Fibroblast of peridontal ligament (primary cell): ENCODE data around the gene MBD4.
A peak's percentile ranks its signal among the peaks of the same experiment; 100 is the strongest.
"Not testable (repeated sequence)": the region's sequence is repeated elsewhere in the genome, so short reads cannot be mapped to it uniquely, and the experiment has no call there.

ENCODE experiments used
- DNase-seq: peaks from one replicate; pipeline ENCODE4 v3.0.0-alpha.2; 2010; ENCODE audit errors: extremely low read depth

MBD4 gene

DNA sequence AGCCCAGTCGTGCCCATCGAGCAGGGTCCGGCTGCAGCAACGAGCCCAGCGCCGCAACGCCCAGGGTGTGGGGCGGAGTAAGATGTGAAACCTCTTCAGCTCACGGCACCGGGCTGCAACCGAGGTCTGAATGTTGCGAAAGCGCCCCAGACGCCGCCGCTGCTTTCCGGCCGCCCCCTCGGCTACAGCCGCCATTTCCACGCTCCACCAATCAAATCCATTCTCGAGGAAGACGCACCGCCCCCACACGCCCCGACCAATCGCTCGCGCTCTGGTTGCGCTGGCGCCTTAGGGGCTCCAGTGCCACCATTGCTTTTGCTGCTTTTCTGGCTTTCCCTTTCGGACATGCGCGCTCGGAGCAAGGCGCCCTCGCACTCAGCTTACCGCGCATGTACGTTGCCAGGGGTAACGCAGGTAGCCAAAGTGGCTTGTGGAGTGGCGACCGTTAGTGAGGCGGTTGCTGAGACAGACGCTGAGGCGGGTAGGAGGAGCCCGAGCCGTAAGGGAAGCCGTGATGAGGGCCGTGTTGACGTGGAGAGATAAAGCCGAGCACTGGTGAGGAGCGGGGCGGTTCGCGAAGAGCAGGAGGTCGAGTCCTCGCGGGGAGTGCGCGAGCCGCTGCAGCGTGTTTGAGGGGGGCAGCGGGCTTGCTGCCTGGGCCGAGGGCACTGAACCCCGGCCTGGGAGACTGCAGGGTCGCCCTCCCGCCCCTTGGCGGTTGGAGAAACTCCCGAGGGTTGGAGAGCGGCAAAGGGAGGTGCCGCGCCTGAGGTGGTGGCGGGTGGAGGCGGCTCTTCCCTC lies at the start of gene MBD4, which contains the start of gene IFT122:
TSS of gene MBD4 (minus strand) at position 132 of the 801 bp plus-strand sequence. CDS start at position 17, 115 bp downstream.
TSS of gene IFT122 (plus strand) at position 408 of the 801 bp plus-strand sequence. CDS start at position 515, 107 bp downstream.
- DNase-seq: peak; percentile 99

DNA sequence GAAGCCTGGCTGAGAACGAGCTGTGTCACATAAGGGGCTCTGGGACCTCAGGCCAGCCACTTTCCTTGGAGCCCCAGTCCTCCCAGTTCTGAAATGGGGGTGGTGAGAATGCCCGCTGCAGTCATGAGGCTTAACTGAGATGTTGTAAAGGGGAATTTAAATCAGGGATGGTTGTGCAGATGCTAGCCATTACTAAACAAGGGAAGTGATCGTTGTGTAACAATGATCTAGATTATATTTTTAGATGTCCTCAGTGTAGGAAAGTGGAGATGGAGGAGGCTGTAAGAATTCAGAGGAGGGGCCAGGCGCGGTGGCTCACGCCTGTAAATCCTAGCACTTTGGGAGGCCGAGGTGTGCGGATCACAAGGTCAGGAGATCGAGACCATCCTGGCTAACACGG lies 49.5 kb upstream of the MBD4 start:
- DNase-seq: not testable (repeated sequence)

DNA sequence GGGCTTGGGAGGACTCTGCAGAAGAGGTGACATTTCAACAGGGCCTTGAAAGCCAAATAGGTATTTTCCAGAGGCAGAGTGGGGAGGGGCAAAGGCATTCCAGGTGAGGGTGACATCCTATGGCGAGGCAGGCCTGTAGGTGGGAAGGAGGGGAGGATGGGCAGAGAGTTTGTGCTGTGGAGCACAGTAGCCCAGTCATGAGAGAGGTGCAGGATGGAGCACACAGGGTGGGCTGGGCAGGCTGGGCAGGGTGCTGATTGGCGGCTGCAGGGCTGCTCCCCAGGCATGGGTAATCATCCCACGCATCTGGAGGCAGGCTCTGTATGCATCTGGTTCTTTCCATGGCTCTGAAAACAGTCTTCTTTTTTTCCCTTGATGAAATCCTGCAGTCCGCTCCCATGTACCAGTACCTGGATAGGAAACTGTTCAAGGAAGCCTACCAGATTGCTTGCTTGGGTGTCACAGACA lies 48.2 kb upstream of the MBD4 start:
- DNase-seq: not testable (repeated sequence)

DNA sequence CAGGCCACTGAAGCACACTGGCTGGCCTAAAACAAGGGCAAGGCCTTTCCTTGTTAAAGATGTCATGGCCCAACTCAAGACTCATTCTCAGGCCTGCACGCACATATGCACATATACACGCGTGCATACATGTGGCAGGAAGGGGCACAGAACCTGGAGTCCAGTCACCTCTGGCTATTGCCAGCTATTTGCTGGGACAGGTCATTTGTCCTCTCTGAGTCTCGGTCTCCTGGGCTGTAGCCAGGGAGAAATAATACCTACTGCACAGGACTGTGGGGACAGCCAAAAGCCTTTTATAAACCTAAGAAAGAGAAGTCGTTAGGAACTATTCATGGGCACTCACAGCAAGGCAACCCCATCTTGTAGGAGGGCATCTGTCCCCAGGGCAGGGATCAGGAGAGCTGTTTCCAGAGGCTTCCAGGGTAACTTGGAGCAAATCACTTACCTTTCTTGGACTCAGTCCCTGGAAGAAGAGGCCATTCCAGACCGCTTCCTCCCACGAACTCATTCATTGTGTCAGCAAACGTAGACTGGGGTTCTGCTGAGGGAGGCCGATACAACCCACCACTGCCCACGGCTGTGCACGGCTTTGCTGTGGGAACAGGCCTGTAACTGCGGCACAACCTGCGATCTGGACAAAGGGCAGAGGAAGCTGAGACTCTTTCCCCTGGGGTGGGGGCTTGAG lies 47.6 kb upstream of the MBD4 start:
- DNase-seq: no peak

DNA sequence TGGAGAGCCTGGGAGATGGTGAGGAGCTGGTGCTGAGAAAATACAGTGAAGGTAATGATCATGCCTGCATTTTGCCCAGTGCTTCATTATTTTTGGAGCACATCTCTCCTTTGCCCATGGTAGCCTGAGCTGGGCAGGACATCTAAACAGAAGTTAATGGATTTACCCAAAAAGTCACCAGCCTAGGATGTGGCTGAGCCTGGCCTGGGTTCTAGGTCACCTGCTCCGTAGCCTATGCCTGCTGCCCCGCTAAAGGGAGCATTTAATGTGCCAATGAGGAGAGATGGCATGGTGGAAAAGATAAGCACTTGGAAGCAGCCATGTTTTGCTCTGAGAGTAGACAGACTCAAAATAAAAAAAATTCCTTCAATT lies 46.9 kb upstream of the MBD4 start:
- DNase-seq: no peak

DNA sequence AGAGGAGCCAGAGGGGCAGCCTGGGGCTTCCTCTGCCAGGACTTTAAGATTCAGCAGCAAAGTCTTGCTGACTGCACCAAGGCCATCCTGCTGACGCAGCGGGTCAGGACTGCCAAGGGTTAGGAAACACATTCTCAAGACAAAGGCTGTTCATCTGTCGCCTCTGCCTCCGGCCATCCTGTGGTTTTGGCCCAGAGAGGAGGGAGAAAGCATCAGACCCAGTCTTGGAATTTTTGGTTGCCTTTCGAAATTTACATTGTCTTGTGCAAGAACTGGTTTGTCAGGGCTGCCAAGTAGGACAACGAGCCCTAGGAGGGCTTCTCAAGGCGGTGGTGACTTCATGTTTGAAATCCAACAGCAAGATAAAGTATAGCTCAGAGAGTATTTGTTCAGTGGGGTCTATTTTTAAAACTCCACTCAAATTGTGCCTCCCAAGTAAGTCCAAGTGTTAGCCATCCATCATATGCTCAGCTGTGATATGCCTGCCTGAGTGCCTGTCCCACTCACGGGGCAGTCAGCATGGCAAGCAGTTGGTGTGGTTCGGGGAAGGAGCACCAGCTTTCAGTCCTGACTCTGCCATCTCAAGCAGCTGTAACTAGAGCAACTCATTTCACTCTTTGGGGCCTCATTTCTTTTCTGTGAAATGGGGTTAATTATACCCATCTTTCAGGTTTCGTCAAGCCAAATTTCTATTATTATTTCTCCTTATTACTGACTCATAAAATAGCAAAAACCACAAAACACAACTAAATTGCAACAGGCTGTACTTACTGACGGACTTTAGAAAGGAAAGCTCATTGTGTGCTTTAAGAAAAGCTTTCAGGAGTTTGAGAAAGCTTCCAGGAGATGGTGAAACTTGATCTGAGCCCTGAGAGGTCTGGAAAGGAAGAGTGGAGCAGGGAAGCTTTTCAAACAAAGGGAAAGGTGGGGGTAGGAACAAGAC lies 46.2 kb upstream of the MBD4 start:
- peak; percentile 100 for DNase-seq

DNA sequence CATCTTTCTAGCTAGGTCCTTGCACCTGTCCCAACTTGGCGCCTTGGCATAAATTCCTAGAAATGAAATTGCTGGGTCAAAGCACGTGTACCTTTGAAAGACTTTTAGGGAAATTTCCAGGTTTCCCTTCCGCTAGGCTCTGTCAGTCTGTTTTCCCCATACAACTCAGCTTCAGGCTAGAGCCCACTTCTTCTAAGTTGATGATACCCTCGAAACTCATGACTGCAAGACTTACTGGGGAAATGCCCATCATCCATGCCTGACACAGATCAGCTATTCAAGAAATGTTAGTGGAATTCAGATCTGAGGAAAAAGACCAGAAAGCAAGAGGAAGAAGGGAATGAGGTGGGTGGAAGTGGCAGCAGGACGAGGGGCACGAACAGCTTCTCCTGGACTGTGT lies 45.4 kb upstream of the MBD4 start:
- not testable (repeated sequence) for DNase-seq

DNA sequence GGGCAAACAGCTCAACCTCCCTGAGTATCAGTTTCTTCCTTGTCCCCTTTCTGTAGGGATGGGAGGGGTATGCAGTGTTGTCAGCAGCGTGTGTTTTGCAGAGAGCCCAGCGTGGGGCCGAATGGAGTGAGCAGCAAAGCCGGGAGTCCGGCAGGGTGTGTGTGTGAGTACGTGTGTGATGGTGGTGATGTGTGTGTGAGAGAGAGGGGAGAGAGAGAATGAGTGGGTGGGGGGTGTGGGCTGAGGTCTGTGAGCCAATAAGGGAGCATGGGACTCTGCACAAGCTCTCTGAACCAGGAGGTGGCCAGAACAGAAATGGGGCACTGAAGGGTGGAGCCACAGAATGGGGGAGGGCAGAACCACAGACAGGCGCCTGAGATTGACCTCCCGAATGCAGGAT lies 44.1 kb upstream of the MBD4 start:
- DNase-seq: no peak

DNA sequence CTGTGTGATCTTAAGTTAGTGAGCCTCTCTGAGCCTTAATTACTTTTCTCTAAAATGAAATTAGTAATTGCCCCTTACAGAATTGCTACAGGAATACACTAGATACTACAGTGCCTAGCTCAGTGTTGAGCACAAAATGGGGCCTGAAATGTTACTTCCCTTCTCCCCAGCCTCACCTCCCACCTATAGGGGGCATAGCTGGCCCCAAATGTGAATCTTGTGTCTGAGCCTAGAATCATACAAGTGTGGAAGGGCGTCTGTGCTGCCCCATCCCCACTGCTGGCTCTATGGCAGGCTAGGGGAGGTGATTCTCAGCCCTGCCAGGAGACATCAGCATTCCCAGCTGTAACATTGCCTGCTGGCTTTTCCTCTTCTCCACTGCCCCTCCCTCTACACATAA lies 43.0 kb upstream of the MBD4 start:
- no peak for DNase-seq

DNA sequence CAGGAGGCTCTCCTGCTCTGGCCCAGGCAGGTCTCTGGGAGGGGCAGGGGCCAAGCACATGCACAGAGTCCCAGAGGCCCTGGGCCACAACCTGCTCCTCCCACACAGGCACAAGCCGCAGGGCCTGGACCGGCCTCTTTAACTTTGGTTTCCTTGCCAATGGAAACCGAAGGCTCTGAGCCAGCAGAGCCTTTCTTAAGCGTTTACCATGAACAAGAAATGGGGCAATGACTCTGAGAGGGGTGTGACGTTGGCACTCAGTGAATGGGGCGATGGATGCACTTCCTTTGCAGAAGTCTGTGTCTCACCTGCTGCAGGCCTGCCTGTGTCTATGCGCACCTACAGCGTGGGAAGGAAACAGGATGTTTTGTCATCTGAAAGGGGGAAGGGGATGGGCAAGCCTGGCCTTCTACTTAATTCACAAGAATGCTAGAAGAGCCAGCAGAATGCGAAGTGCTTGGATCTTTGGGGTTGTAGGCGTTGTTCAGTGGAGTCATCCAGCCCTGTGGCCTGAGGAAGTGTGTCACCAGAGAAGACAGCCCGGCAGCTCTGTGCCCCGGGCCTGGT lies 42.1 kb upstream of the MBD4 start:
- peak; percentile 57 for DNase-seq

DNA sequence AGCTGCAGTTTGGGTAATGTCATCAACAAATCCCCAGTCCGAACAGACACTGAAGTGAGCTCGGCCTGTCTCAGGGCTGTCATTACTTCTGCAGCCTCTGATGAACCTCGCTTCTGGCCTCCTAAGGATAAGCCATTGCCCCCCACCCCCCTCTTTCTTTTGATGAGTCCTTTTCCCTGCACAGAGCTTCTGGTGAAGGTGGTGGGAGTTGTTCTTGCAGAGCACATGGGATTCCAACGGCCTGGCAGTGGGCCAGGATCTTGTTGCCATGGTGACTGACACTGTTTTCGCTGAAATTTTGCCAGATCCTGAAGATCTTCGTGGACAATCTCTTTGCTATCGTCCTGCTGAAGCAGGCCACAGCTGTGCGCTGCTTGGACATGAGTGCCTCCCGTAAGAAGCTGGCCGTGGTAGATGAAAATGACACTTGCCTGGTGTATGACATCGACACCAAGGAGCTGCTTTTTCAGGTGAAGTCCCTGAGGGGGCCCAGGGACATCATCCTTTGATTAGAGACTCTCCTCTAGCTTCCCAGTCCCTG lies 41.5 kb upstream of the MBD4 start:
- not testable (repeated sequence) for DNase-seq

DNA sequence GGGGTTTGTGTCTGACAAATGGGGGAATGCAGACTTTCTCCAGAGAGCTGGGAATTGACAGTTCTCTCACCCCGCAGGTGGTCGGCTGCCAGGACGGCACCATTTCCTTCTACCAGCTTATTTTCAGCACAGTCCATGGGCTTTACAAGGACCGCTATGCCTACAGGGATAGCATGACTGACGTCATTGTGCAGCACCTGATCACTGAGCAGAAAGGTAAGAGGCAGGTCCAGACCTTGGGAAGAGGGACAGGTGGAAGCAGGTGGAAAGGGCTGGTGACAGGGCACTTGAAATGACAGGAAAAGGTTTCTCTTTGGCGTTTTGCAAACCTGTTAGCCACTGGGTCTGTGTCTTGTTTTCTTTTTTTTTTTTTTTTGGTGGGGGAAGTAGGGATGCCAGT lies 36.8 kb upstream of the MBD4 start:
- no peak for DNase-seq

DNA sequence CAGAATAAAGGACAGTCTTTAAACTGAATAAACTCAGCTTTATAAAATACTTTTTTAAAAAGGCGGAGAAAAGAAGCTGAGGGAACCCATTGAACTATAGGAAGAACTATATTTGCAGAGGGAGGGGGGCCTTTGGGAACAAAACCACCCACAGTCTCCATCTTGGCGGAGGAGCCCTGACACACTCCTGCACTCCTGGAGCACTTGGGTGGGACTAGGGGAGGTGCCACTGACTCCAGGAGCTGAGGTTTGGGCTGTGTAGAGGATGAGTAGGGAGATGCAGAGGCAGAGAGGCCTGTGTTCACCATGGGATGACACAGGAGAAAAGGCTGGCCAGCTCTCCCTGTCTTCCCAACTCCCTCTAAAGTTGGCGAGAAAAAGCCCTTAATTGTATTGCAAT lies 36.1 kb upstream of the MBD4 start:
- no peak for DNase-seq

DNA sequence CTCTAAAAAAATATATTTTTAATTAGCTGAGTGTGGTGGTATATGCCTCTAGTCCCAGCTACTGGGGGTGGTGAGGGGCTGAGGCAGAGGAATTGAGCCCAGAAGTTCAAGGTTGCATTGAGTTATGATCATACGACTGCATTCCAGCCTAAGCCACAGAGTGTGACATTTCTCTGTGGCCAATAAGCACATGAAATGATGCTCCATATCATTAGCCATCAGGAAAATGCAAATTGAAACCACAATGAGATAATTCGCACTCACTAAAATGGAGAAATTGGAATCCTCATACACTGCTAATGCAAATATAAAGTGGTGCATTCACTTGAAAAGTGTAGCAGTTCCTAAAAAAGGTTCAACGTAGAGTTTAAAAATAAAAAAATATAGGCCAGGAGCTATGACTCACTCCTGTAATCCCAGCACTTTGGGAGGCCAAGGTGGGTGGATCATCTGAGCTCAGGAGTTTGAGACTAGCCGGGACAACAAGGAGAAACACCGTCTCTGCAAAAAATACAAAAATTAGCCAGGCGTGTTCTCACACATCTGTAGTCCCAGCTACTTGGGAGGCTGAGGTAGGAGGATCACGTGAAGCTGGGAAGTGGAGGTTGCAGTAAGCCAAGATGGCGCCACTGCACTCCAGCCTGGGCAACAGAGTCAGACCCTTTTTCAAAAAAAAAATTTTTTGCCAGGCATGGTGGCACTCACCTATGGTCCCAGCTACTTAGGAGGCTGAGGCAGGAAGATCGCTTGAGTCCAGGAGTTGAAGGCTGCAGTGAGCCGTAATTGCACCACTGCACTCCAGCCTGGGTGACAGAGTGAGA lies 35.4 kb upstream of the MBD4 start:
- no peak for DNase-seq

DNA sequence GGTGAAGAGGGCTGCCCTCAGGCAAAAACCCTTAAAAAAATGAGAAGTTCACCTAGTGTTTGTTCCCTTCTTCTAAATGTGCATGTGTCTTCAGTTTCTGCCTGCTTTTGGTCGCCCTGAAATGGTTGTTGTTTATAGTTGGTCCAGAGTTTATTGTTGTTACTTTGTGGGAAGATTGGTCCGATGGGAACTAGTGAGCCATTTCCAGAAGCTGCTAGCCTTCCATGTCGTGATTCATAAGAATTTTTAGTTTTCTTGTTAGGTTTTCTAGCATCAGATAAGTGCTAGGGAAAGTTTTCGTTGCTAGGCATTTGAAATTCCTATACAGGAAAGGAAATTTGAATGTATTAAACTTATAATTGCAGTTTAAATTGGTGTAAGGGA lies 34.0 kb upstream of the MBD4 start:
- peak; percentile 26 for DNase-seq

DNA sequence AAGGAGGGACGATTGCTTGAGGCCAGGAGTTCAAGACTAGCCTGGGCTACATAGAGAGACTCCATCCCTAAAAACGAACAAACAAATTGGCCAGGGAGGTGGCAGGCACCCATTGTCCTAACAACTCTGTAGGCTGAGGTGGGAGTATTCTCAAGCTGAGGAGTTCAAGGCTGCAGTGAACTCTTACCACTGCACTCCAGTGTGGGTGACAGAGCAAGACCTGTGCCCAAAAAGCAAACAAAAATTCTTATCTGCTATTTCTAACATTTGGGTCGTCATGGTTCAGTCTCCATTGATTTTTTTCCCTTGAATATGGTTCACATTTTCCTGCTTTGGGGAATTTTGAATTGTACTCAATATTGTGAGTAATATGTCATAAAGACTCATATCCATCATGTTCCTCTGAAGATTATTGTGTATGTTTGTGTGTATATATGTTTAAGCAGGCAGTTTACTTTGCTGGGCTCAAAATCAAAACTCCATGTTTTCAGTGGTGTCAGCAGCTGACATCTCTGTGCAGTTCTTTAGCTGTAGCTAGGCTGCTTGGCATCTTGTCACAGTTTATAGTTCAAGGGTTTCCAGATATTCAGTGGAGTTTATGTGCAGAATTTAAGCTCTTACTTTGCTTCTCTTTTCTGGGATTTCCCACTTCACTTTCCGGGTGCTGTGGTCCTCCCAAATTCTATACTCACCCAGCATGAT lies 33.5 kb upstream of the MBD4 start:
- DNase-seq: no peak

DNA sequence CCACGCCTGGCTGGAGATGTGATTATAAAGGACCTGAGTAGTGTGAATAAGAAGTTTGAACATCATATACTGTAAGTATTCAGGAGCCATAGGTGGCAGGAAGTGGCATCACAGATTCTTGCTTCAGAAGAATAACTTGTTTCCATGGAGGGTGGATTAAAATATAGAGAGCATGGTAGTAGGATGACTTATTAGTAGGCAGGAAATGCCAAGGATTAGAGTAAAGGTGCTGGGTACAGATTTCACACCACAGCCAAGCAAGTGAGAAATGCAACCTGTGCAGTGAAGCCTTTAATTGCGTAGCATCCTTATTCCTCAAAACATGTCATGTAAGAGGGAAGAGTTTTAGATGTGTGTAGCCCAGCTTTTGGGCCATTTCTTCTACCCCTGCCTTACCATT lies 31.1 kb upstream of the MBD4 start:
- DNase-seq: no peak

DNA sequence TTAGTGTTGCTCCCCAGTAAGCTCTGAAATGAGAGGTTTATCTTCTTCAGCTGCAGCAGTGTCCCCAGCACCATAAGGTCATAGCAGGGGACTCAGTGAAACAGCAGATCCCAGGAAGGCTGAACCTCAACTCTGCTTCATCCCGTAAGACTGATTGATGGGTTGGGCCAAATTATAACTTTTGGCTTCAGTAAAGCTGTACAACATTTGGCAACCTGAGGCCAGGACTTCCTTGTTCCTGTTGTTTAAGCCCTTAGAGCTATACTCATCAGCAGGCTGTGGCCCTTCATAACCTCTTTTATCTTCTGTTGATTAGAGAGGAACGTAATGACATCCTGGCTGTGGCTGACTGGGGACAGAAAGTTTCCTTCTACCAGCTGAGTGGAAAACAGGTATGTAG lies 29.3 kb upstream of the MBD4 start:
- DNase-seq: no peak

DNA sequence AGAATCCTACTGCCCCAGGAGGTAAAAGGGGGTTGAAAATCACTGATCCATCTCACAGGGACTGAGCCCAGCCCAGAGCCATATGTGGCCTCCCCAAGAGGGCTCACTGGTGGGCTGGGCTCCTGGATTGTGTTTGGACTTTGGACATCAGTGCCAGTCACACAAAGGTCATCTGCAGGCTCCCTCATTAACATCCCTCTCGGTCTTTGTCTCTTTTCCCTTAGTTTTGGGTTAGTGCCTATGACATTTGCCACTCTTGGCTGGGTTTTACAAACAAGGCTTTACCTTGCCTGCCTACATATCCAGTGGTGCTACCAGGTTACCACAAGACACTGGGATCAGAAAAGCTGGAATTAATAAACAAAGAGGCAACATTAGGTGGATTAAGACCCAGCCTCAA lies 28.2 kb upstream of the MBD4 start:
- no peak for DNase-seq

DNA sequence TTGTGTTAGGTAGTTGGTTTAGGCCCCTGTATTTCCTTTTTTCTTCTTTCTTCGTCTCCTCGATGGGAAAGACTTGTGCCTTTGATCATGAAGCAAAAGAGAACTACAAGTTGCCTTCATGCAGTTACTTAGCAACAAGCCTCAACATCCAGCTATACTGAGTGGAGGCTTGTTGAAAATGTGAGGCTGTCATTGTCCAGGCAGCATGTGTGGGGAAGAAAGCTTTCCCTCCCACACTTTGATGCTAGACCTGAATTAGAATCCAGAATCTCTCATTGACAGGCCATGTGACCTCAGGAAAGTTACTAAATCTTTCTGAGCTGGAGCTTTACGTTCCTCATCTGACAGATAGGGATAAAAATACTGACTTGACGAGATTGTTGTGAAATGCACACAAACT lies 24.0 kb upstream of the MBD4 start:
- no peak for DNase-seq
